Tibial nerve (tissue), 3 donors: ENCODE results near the gene TNFAIP8.

ENCODE experiments used
- POLR2A ChIP-seq, 2 donors: fragments of 450-650 bp; IDR thresholded peaks; one replicate each; pipeline ENCODE4 v1.6.1; 2017; ENCODE audit warnings: antibody characterized with exemption in 2 of 2, mild to moderate bottlenecking in 2 of 2, moderate library complexity in 2 of 2
- TF ChIP-seq, protein P1 (sequence below), 5 experiments: fragments of 200-600 bp in 3 of 5; fragments of 450-650 bp in 2 of 5; sonication (generic) in 3 of 5; IDR thresholded peaks; one replicate each; pipeline ENCODE4 v1.5.1; 2016 to 2019; ENCODE audit warnings: antibody characterized with exemption in 5 of 5, mild to moderate bottlenecking in 3 of 5, moderate library complexity in 2 of 5

DNA sequence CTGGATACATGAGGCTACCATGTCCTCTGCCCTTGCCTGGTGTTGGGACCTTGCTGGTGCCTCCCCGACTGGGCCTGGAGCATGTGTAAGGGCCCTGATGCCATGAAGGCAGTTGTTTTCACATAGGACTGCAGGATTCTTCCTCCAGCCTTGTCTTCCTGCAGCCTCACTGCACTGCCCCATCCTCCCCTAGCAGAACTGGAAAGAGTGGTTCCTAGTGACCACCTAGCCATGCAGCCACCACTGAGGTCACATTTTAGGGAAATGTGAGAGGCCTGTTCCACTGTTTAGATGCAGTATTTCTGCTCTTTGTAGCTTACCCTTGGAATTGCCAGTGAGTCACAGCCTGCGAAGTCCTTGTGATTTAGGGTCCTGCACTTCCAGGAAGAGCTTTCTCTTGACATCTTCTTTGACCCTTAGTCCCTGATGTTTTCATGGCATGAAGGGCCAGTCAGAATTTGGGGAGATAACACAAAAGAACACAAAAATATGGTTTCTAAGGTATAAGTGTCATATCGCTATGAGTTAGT, 24.2 kb upstream of the TNFAIP8 start:
- TF ChIP-seq, protein P1, sequence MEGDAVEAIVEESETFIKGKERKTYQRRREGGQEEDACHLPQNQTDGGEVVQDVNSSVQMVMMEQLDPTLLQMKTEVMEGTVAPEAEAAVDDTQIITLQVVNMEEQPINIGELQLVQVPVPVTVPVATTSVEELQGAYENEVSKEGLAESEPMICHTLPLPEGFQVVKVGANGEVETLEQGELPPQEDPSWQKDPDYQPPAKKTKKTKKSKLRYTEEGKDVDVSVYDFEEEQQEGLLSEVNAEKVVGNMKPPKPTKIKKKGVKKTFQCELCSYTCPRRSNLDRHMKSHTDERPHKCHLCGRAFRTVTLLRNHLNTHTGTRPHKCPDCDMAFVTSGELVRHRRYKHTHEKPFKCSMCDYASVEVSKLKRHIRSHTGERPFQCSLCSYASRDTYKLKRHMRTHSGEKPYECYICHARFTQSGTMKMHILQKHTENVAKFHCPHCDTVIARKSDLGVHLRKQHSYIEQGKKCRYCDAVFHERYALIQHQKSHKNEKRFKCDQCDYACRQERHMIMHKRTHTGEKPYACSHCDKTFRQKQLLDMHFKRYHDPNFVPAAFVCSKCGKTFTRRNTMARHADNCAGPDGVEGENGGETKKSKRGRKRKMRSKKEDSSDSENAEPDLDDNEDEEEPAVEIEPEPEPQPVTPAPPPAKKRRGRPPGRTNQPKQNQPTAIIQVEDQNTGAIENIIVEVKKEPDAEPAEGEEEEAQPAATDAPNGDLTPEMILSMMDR (IDR thresholded peaks at IDR 0.05) = no peak
- no peak for TF ChIP-seq POLR2A (IDR thresholded peaks at IDR 0.05)
